Mucosa of descending colon (tissue), 3 donors: ENCODE data around the gene ZNF844. TPM values are rescaled to one million over a fixed set of nuclear protein-coding genes. Genes with fewer than 3 reads are reported as not detected.
"Not testable (repeated sequence)": the region's sequence is repeated elsewhere in the genome, so short reads cannot be mapped to it uniquely, and the experiment has no call there.

Experiments
- ATAC-seq: fragments of 200-7000 bp; cut with Tn5 transposase; one replicate; pipeline ENCODE4 v1.9.1; 2020; ENCODE audit warnings: mild to moderate bottlenecking, moderate library complexity
- DNase-seq, 3 donors: peaks; one replicate each; pipeline ENCODE4 v3.0.0-alpha.2; 2020
- H3K36me3 ChIP-seq: fragments of 200-600 bp; one replicate; pipeline ENCODE4 v1.8.0; 2021; ENCODE audit warnings: low read depth, mild to moderate bottlenecking
- H3K4me1 ChIP-seq: fragments of 200-600 bp; one replicate; pipeline ENCODE4 v1.8.0; 2021; ENCODE audit warnings: low read depth, mild to moderate bottlenecking
- H3K4me3 ChIP-seq: fragments of 200-600 bp; one replicate; pipeline ENCODE4 v1.8.0; 2021; ENCODE audit warnings: mild to moderate bottlenecking
- H3K9me3 ChIP-seq: fragments of 200-600 bp; one replicate; pipeline ENCODE4 v1.8.0; 2021; ENCODE audit warnings: mild to moderate bottlenecking
- CTCF ChIP-seq: fragments of 200-600 bp; IDR thresholded peaks from one replicate; pipeline ENCODE4 v1.8.0; 2022; ENCODE audit warnings: antibody characterized with exemption, mild to moderate bottlenecking
- intact Hi-C, 2 donors: fragments of 100-400 bp; cut with DNase I in 1 of 2; cut with micrococcal nuclease in 1 of 2; formaldehyde crosslinking; loops; one replicate each; pipeline versions ENCODE4 v1.11.0 to v1.11.1; 2022; cut with DNase I, micrococcal nuclease
- total RNA-seq, 3 donors: library from RNA; stranded (reverse); fragmentation: NEBNext Ultra II Directional in 2 of 3; extraction: Animal tissue kit (Norgen Biotek cat#: 25700) in 2 of 3; gene quantifications; one replicate each; pipeline versions ENCODE4 v1.2.1 to v1.2.4, GENCODE V29; 2021 to 2023
- donor health status: DM: no; HTN: no; CAD: no; lungs with moderate emphysema.
- donor health status: DM: no; HTN: no; CAD: no.
- donor health status: DM: no; HTN: yes; CAD: no.

The ZNF844 gene
- total RNA-seq, 3 donors from 2014 or later, result 11.7 to 17.1 (median 15.2) TPM

- no peak for TF ChIP-seq CTCF
- peaks cover 2% of the 10 kb centered on the region for H3K4me1 ChIP-seq
- H3K4me3 ChIP-seq, result no peak overlapping the region
- intact Hi-C loops, result no loop called here
- ATAC-seq, result no peak
- DNase-seq, result no peak
- H3K9me3 ChIP-seq, result peaks cover 12% of the 10 kb centered on the region
- no peaks in the 10 kb centered on the region for H3K36me3 ChIP-seq
Observed at GRCh38 chr19:12095111-12095790, 30.7 kb downstream of the ZNF844 start.

DNA sequence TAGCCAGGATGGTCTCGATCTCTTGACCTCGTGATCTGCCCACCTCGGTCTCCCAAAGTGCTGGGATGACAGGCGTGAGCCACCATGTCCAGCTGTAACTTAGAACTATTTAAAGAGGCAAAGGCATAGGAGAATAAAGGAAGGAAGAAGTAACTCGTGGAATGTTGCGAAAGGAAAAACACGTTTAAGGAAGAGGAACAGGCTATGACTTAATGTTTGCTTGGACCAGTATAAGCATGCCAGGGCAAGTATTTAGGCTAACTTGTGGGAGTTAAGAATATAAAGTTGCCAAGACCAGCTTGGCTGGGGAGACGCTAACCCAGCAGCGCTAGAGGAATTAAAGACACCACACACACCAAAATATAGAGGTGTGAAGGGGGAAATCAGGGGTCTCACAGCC, 33.5 kb downstream of the ZNF844 start:
- intact Hi-C loops, result no loop called here
- no peak for TF ChIP-seq CTCF
- ATAC-seq (no peak), DNase-seq (no peak)
- H3K9me3 ChIP-seq, result peaks cover 15% of the 10 kb centered on the region
- no peaks in the 10 kb centered on the region for H3K36me3 ChIP-seq
- H3K4me3 ChIP-seq, result no peak overlapping the region
- H3K4me1 ChIP-seq, result no peaks in the 10 kb centered on the region

- ATAC-seq, intact Hi-C loops: not testable (repeated sequence)
Observed at GRCh38 chr19:12103909-12104308, 39.4 kb downstream of the ZNF844 start.

GRCh38 chr19:12111176-12111575, 46.6 kb downstream of the ZNF844 start:
- ATAC-seq, result no peak
- intact Hi-C loops, result no loop called here
- H3K9me3 ChIP-seq, result peaks cover 50% of the 10 kb centered on the region
- no peak overlapping the region for H3K4me3 ChIP-seq
- no peaks in the 10 kb centered on the region for H3K4me1 ChIP-seq
- TF ChIP-seq CTCF, result no peak
- H3K36me3 ChIP-seq, result no peaks in the 10 kb centered on the region
- no peak for DNase-seq

More at GRCh38 chr19:12103909-12104308, 39.4 kb downstream of the ZNF844 start:
- not testable (repeated sequence) for H3K4me1 ChIP-seq, H3K4me3 ChIP-seq, H3K36me3 ChIP-seq, DNase-seq
- H3K9me3 ChIP-seq, result peaks cover 35% of the 10 kb centered on the region

GRCh38 chr19:12111943-12112637, 47.6 kb downstream of the ZNF844 start:
- TF ChIP-seq CTCF, result no peak
- H3K9me3 ChIP-seq, result peaks cover 48% of the 10 kb centered on the region
- ATAC-seq (no peak), DNase-seq (no peak)
- no peaks in the 10 kb centered on the region for H3K36me3 ChIP-seq
- intact Hi-C loops, result no loop called here
- H3K4me1 ChIP-seq, result no peaks in the 10 kb centered on the region
- no peak overlapping the region for H3K4me3 ChIP-seq

- H3K4me1 ChIP-seq, result no peaks in the 10 kb centered on the region
- DNase-seq (no peak), ATAC-seq (no peak)
- intact Hi-C loops, result no loop called here
- H3K9me3 ChIP-seq, result peaks cover 48% of the 10 kb centered on the region
- no peak overlapping the region for H3K4me3 ChIP-seq
- TF ChIP-seq CTCF, result no peak
- no peaks in the 10 kb centered on the region for H3K36me3 ChIP-seq
Observed at GRCh38 chr19:12112701-12113100, 48.2 kb downstream of the ZNF844 start.
